Activated naive CD4-positive, alpha-beta T cell treated with Interleukin-2 at 50 U/mL for 16 hours (primary cell): ENCODE results near the gene C2orf42.
A peak's percentile ranks its signal among the peaks of the same experiment; 100 is the strongest.
"Not testable (repeated sequence)": the region's sequence is repeated elsewhere in the genome, so short reads cannot be mapped to it uniquely, and the experiment has no call there.

Experiments used
- DNase-seq: peaks from one replicate; pipeline ENCODE4 v3.0.0-alpha.2; 2020

The C2orf42 gene

DNA sequence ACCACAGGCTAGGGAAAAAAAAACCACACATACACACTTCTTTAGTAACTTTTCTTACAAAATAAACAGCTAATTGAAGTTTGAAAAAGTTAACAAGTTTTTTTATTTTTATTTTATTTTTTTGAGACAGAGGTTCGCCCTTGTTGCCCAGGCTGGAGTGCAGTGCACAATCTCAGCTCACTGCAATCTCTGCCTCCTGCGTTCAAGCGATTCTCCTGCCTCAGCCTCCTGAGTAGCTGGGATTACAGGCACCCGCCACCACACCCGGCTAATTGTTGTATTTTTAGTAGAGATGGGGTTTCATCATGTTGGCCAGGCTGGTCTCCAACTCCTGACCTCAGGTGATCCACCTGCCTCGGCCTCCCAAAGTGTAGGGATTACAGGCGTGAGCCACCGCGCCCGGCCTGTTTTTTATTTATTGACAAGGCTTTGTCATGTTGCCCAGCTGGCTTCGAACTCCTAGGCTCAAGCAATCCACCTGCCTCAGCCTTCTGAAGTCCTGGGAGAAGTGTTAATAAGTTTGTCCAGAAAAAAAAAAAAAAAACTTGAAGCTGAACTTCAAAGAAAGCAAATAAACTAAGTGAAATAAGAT, 21.1 kb downstream of the C2orf42 start:
- not testable (repeated sequence) for DNase-seq

GRCh38 chr2:70161069-70161534, 29.7 kb downstream of the C2orf42 start:
- no peak for DNase-seq

GRCh38 chr2:70160545-70160944, 30.3 kb downstream of the C2orf42 start:
- DNase-seq: no peak

- DNase-seq: not testable (repeated sequence)
These were observed 41.6 kb downstream of the C2orf42 start for GRCh38 chr2:70149130-70149686.

DNA sequence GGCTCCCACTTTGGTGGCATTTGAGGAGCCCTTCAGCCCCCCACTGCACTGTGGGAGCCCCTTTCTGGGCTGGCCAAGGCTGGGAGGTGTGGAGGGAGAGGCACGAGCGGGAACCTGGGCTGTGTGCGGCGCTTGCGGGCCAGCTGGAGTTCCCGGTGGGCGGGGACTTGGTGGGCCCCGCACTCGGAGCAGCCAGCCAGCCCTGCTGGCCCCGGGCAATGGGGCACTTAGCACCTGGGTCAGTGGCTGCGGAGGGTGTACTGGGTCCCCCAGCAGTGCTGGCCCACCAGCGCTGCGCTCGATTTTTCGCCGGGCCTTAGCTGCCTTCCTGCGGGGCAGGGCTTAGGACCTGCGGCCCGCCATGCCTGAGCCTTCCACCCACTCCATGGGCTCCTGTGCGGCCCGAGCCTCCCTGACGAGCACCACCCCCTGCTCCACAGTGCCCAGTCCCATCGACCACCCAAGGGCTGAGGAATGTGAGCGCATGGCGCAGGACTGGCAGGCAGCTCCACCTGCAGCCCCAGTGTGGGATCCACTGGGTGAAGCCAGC, 42.5 kb downstream of the C2orf42 start:
- DNase-seq: not testable (repeated sequence)

DNA sequence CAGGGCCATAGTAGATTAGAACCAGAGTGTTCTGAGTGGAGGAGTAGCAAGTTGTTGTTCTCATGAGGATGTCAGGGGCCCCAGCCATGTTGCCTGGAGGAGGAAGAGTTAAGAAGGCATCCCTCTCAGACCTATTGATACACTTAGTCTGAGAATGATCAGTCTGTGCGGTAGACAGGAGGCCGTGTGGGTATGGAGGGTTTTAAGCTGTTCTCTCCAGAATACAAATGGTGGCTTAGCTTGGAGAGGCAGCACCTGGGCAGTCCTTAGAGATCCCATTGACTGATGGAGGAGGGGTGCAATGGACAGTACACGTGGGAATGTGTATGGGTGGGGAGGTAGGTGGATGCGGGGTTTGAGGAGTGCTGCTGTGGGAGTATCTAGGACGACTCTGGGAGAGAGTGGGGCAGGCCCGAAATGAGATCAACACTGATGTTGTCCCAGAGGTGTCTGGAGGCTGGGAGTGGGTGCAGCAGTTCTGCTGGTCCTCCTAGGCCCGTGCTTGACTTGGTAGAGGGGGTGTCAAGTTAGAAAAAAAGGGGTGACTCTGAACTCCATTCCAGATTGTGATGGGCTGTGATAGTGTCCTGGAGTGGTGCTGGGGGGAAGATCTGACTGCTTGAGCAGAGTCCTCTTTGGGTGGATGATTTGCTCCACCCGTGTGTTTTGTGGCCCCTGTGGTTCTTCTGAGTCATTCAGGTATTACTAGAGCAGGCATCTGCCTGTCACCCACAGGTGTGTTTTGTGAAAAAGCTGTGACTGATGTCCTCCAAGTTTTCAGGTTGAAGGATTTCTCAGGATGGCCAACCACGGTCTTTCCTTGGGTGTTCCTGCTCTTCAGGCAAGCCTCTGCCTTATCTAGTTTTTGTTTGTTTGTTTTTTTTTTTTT, 44.7 kb downstream of the C2orf42 start:
- no peak for DNase-seq

- DNase-seq: no peak
These were observed 45.7 kb downstream of the C2orf42 start for GRCh38 chr2:70145144-70145490.

DNA sequence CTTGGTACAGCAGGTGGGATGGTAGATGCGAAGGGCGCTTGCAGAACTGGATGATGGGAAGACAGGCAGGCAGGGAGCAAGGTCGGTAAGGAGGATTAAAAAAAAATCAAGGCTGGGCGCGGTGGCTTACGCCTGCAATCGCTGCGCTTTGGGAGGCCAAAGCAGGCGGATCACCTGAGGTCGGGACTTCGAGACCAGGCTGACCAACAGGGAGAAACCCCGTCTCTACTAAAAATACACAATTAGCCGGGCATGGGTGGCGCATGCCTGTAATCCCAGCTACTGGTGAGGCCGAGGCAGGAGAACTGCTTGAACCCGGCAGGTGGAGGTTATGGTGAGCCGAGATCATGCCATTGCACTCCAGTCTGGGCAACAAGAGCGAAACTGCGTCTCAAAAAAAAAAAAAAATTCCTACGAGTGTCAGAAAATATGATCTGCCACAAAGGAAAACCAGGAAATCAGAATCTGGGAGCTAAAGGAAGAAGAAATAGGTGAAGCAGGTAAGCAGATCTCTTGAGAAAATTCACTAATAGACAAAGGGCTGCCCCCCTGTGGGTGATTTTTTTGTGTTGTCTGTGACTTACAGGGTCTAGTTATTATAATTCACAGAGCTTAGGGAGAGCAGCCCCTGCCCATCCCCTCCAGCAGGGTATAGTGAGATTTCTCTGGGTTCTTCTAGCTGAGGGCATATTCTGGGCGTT, 46.2 kb downstream of the C2orf42 start:
- no peak for DNase-seq

DNA sequence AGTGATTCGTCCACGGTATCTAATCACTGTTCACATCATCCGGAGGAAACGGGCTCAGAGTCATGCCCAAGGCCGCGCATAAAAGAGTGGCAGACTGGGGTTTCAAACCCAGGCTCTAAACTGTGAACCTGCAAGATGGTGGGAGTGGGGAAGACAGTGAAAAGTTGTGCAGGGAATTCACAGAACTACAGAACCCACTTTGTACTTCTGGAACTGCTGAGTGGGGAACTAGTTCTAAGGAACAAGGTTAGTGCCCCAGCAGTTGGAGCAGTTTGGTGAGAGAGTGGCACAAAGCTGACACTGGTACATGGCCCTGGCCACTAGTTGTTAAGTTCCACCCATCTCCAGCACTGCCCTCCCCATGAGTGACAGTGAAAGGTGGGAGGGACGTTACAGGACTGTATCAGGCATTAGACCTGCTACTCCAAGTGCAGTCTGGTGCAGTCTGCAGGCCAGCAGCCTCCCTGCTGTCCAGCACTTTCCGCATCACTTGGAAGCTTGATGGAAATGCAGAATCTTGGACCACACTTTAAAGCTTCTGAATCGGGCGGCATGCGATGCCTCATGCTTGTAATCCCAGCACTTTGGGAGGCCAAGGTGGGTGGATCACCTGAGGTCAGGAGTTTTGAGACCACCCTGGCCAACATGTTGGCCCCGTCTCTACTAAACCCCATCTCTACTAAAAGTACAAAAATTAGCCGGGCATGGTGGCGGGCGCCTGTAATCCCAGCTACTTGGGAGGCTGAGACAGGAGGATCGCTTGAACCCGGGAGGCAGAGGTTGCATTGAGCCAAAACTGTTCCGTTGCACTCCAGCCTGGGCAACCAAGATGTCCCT, 47.3 kb downstream of the C2orf42 start:
- peak; percentile 49 for DNase-seq

- DNase-seq: peak; percentile 99
These were observed 48.1 kb downstream of the C2orf42 start for GRCh38 chr2:70142590-70143313.

DNA sequence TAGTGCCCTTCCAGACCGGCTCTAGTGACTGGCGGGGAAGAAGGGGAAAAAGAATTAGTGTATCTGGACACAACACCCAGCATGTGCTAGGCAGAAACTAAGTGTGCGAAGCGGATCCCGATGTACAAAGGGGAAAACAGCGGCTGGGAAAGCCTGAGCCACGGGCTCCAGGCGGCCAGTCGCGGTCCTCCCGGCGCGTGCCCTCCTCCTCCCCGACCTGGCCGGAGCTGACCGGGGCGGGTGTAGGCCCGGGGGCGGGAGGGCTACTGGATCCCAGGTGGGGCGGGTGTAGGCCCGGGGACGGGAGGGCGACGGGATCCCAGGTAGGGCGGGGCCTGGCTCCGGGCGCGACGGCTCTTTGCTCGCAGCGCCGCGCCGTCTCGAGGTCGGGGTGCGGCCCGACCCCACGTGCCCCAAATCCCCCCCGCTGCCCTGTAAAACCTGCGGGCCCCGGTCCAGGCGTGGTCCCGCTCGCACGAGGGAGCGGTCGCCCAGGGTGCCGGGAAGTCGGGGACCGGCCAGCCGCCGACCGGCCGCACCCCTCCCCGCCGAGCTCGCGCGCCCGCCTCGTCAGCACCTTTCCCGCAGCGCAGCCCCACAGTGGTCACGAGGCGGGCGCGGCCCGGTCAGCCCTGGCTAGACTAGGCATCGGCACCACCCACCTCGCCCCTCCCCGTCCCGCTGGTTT, 48.8 kb downstream of the C2orf42 start:
- no peak for DNase-seq

GRCh38 chr2:70141212-70141901, 49.5 kb downstream of the C2orf42 start:
- DNase-seq: peak; percentile 68

DNA sequence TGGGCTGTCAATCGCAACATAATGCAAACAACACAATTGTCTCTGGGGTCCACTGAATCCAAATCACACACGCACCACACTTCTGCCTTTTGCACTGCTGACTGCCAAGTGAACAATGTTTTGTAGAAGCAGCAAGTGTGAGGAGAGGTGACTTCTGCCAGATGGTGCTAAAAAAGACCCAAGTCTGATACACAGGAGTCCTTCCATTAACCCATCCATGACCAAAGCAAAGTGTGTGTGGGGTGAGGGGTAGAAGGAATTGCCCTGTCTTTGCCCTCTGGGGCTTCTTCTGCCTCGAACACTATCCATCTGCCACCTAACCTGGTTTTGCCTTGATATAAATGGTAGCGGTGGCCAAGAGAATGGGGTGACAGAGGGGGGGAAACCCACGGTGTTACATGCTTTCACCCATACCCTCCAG, 50.0 kb downstream of the C2orf42 start:
- no peak for DNase-seq

DNA sequence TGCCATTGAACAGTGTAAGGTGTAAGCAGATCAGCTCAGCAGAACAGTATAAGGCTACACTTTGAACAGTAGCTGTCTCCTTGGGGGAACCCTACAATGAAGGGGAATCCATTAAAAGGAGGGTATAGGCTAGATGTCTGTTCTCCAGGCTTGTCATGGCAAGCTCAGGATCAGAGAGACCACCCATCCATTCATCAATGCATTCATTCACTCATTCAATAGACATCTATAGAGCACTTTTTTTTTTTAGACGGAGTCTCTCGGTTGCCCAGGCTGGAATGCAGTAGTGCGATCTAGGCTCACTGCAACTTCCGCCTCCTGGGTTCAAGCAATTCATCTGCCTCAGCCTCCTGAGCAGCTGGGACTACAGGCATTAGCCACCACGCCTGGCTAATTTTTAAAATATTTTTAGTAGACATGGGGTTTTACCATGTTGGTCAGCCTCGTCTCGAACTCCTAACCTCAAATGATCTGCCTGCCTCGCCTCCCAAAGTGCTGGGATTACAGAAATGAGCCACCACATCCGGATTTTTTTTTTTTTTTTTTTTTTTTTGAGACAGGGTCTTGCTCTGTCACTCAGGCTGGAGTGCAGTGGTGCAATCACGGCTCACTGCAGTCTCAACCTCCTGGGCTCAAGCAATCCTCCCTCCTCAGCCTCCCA, 56.4 kb downstream of the C2orf42 start:
- DNase-seq: not testable (repeated sequence)

DNA sequence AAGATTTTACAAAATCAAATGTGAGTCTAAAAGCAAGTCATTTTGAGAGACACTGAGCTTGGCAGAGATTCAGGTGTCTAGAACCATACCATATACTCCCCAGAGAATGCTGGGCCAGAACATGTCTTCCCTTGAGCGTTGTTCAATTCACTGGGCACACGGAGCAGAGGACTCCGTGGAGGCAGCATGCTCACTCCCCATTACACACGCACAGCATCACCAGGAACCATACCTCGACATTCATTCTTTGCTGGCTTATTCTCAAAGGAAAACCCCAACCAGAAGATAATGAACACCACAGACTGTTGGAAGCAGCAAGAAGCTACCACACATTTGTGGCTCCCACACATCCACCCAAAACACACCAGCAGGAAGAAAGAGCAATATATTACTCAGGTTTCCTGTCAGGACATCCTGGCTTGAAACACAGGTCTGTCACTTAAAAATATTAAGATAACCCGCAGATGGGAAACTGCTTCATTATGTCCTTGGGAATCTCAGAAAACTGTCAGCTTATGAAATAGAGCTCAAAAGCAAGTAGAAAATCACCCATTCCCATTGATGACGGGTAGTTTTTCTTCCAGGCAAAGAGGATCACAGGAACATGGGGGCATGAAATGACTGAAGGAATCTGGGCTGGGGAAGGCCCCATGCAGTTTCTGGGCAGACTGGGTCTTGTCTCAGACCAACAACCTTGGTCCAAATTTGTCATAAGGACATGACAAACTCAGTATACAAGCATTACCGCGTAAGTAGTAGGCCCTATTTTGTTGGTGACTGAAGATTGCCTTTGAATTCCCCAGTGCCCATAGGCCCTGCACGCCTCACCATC, 57.1 kb downstream of the C2orf42 start:
- DNase-seq: peak; percentile 35

DNA sequence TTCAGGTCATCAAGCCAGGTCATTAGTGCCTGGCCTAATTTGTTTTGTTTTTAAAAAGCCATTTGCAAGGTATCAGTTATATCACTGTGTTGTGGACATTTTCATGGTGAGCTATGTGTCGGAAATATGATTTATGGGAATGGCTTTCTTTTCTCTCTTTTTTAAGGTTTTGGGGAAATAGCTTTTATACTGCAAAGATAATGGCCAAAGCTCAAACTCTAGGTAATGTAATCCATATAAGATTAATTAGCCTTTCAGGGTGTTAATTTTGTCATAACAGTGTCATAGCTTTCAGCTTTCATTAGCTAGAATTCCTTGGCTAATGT, 57.7 kb downstream of the C2orf42 start:
- no peak for DNase-seq

- DNase-seq: peak; percentile 44
These were observed 58.3 kb downstream of the C2orf42 start for GRCh38 chr2:70132244-70133126.
